Testis (tissue), 5 donors: Measurements from ENCODE around the gene CFC1. TPM values are rescaled to one million over a fixed set of nuclear protein-coding genes. Genes with fewer than 3 reads are reported as not detected.
"Not testable (repeated sequence)": the region's sequence is repeated elsewhere in the genome, so short reads cannot be mapped to it uniquely, and the experiment has no call there.

ENCODE experiments used
- DNase-seq: peaks from one replicate; pipeline ENCODE4 v3.0.0-alpha.2; 2019
- H3K27ac ChIP-seq, 2 donors: fragments of 200-600 bp; sonication (generic); one replicate each; pipeline ENCODE4 v1.5.1; 2019
- H3K27me3 ChIP-seq: fragments of 200-600 bp; sonication (generic); one replicate; pipeline ENCODE4 v1.5.1; 2019
- H3K36me3 ChIP-seq: fragments of 200-600 bp; sonication (generic); one replicate; pipeline ENCODE4 v1.5.1; 2017; ENCODE audit warnings: low read depth; ENCODE audit errors: missing control alignments
- H3K4me1 ChIP-seq: fragments of 200-600 bp; sonication (generic); one replicate; pipeline ENCODE4 v1.5.1; 2019
- H3K4me3 ChIP-seq, 2 donors: fragments of 200-600 bp; sonication (generic); one replicate each; pipeline ENCODE4 v1.5.1; 2017 to 2019
- H3K9me3 ChIP-seq: fragments of 200-600 bp; sonication (generic); one replicate; pipeline ENCODE4 v1.5.1; 2017
- WGBS, 2 donors: methylation state at CpG; one replicate each; pipeline ENCODE4 v1.1.5; 2018; 5-methylcytosine and 5-hydroxymethylcytosine counted together
- intact Hi-C: fragments of 100-400 bp; cut with DNase I; formaldehyde crosslinking; loops from one replicate; pipeline ENCODE4 v1.15.1; 2023; ENCODE audit warnings: low total_unique reads
- long read RNA-seq, 2 donors: transcript quantifications; one replicate each; lab custom pipeline, GENCODE V29; 2026
- polyA plus RNA-seq: library from polyadenylated mRNA; stranded (reverse); fragments of 350-450 nt; fragmentation: Illumina TruSeq; extraction: RNeasy Lipid Tissue Mini Kit (QIAGEN cat#74804); gene quantifications from one replicate; pipeline ENCODE4 v1.2.3, GENCODE V29; 2014; ENCODE audit warnings: low read depth, low replicate concordance; ENCODE audit not compliant: insufficient read depth
- total RNA-seq, 2 donors: library from RNA; depleted of rRNA; stranded (reverse); fragments of >200 nt; gene quantifications; one replicate each; pipeline ENCODE4 v1.2.3, GENCODE V29; 2016

CFC1 gene
- 1 to 10 TPM; 2.0 to 2.3 TPM for total RNA-seq
- not detected for polyA plus RNA-seq
- long read RNA-seq, donor 1, result 0 reads
- long read RNA-seq, donor 2, result 0 reads

- no CpG with 5 or more reads among the region's 6 CpGs for WGBS, 2 donors
- H3K27ac ChIP-seq, DNase-seq, H3K9me3 ChIP-seq, H3K4me1 ChIP-seq, H3K4me3 ChIP-seq, H3K36me3 ChIP-seq, intact Hi-C loops, H3K27me3 ChIP-seq: not testable (repeated sequence)
Measured at GRCh38 chr2:130599393-130599792, at the start of gene CFC1. Gene CFC1 (minus strand): TSS chr2:130599575. CDS start chr2:130599287, 288 bp downstream.

- H3K9me3 ChIP-seq, H3K27me3 ChIP-seq, H3K4me1 ChIP-seq, H3K4me3 ChIP-seq, H3K27ac ChIP-seq, H3K36me3 ChIP-seq, intact Hi-C loops, DNase-seq: not testable (repeated sequence)
- WGBS, 2 donors, result 62 to 74% methylated on average over 3 to 4 of the region's 4 CpGs
Measured at GRCh38 chr2:130641688-130642087, 42.3 kb upstream of the CFC1 start.

- H3K27me3 ChIP-seq, DNase-seq, H3K27ac ChIP-seq, H3K4me3 ChIP-seq, H3K4me1 ChIP-seq, intact Hi-C loops, H3K9me3 ChIP-seq, H3K36me3 ChIP-seq: not testable (repeated sequence)
- WGBS, 2 donors, result 70% methylated on average over 2 of the region's 2 CpGs; no CpG with 5 or more reads in 1 of the 2 donors
Measured at GRCh38 chr2:130638973-130639372, 39.6 kb upstream of the CFC1 start.

- H3K36me3 ChIP-seq, H3K27me3 ChIP-seq, intact Hi-C loops, H3K27ac ChIP-seq, DNase-seq, H3K9me3 ChIP-seq, H3K4me3 ChIP-seq, H3K4me1 ChIP-seq: not testable (repeated sequence)
- WGBS, 2 donors, result 85 to 86% methylated on average over 7 to 9 of the region's 10 CpGs
Measured at GRCh38 chr2:130628784-130629475, 29.6 kb upstream of the CFC1 start.

GRCh38 chr2:130611140-130611539 is 11.8 kb upstream of the CFC1 start, which contains the start of gene POTEJ:
Gene POTEJ (plus strand): TSS chr2:130611440. CDS start chr2:130611533, 93 bp downstream.
- H3K27ac ChIP-seq, H3K9me3 ChIP-seq, intact Hi-C loops, H3K4me1 ChIP-seq, DNase-seq, H3K4me3 ChIP-seq, H3K27me3 ChIP-seq, H3K36me3 ChIP-seq: not testable (repeated sequence)
- WGBS, 2 donors, result 73% methylated on average over 2 of the region's 13 CpGs; no CpG with 5 or more reads in 1 of the 2 donors

- H3K9me3 ChIP-seq, H3K27me3 ChIP-seq, H3K4me3 ChIP-seq, H3K4me1 ChIP-seq, intact Hi-C loops, DNase-seq, H3K27ac ChIP-seq, H3K36me3 ChIP-seq: not testable (repeated sequence)
- WGBS, 2 donors, result 73 to 76% methylated on average over 13 to 14 of the region's 15 CpGs
Measured at GRCh38 chr2:130610486-130610885, 11.1 kb upstream of the CFC1 start.

GRCh38 chr2:130609002-130609920 is 9.9 kb upstream of the CFC1 start:
- H3K27me3 ChIP-seq, intact Hi-C loops, H3K9me3 ChIP-seq, H3K27ac ChIP-seq, H3K4me3 ChIP-seq, DNase-seq, H3K36me3 ChIP-seq, H3K4me1 ChIP-seq: not testable (repeated sequence)
- WGBS, 2 donors, result 32 to 51% methylated on average over 5 to 7 of the region's 28 CpGs

GRCh38 chr2:130608276-130609001 is 9.1 kb upstream of the CFC1 start:
- DNase-seq, H3K9me3 ChIP-seq, H3K27ac ChIP-seq, H3K36me3 ChIP-seq, H3K27me3 ChIP-seq, H3K4me3 ChIP-seq, H3K4me1 ChIP-seq, intact Hi-C loops: not testable (repeated sequence)
- WGBS, 2 donors, result 80 to 87% methylated on average over 1 to 3 of the region's 17 CpGs

GRCh38 chr2:130601648-130602302 is 2.4 kb upstream of the CFC1 start:
- DNase-seq, H3K9me3 ChIP-seq, intact Hi-C loops, H3K27ac ChIP-seq, H3K4me3 ChIP-seq, H3K36me3 ChIP-seq, H3K27me3 ChIP-seq, H3K4me1 ChIP-seq: not testable (repeated sequence)
- WGBS, 2 donors, result 55 to 61% methylated on average over 4 to 6 of the region's 15 CpGs

GRCh38 chr2:130599926-130600325 is 551 bp upstream of the CFC1 start:
- 80 to 91% methylated on average over 8 of the region's 9 CpGs for WGBS, 2 donors
- intact Hi-C loops, DNase-seq, H3K36me3 ChIP-seq, H3K4me3 ChIP-seq, H3K27ac ChIP-seq, H3K4me1 ChIP-seq, H3K9me3 ChIP-seq, H3K27me3 ChIP-seq: not testable (repeated sequence)

GRCh38 chr2:130598463-130598862 is 912 bp downstream of the CFC1 start:
- 54 to 66% methylated on average over 13 of the region's 15 CpGs for WGBS, 2 donors
- intact Hi-C loops, result not testable (repeated sequence)

More at GRCh38 chr2:130598463-130598862, 912 bp downstream of the CFC1 start:
- H3K27me3 ChIP-seq, H3K36me3 ChIP-seq, H3K9me3 ChIP-seq, H3K27ac ChIP-seq, H3K4me1 ChIP-seq, H3K4me3 ChIP-seq, DNase-seq: not testable (repeated sequence)
